ENCODE results near the gene MEOX1.

MEOX1 gene

GRCh38 chr17:43671755-43672519 lies 10.2 kb upstream of the MEOX1 start:
- H3K4me3 ChIP-seq (ENCODE audit: low read depth, low read length) = no peak overlapping the region
- TF ChIP-seq CTCF (conservative IDR thresholded peaks at IDR 0.05; ENCODE audit: low read depth, low read length) = no peak
- no peak for DNase-seq (ENCODE audit: low read depth)

- H3K4me3 ChIP-seq (ENCODE audit: low read depth, low read length) = no peak overlapping the region
- DNase-seq (ENCODE audit: low read depth) = no peak
- TF ChIP-seq CTCF (conservative IDR thresholded peaks at IDR 0.05; ENCODE audit: low read depth, low read length) = no peak
Observed at GRCh38 chr17:43671031-43671692, 9.4 kb upstream of the MEOX1 start.

- DNase-seq (ENCODE audit: low read depth) = no peak
- TF ChIP-seq CTCF (conservative IDR thresholded peaks at IDR 0.05; ENCODE audit: low read depth, low read length) = no peak
- no peak overlapping the region for H3K4me3 ChIP-seq (ENCODE audit: low read depth, low read length)
Observed at GRCh38 chr17:43670645-43671030, 8.9 kb upstream of the MEOX1 start.

- H3K4me3 ChIP-seq (ENCODE audit: low read depth, low read length) = no peak overlapping the region
- no peak for TF ChIP-seq CTCF (conservative IDR thresholded peaks at IDR 0.05; ENCODE audit: low read depth, low read length)
- peak; percentile 75 for DNase-seq (ENCODE audit: low read depth)
Observed at GRCh38 chr17:43669971-43670644, 8.4 kb upstream of the MEOX1 start.

GRCh38 chr17:43667947-43668348 lies 6.2 kb upstream of the MEOX1 start:
- H3K4me3 ChIP-seq (ENCODE audit: low read depth, low read length) = no peak overlapping the region
- no peak for TF ChIP-seq CTCF (conservative IDR thresholded peaks at IDR 0.05; ENCODE audit: low read depth, low read length)
- peak; percentile 45 for DNase-seq (ENCODE audit: low read depth)

GRCh38 chr17:43667506-43667905 lies 5.8 kb upstream of the MEOX1 start:
- TF ChIP-seq CTCF (conservative IDR thresholded peaks at IDR 0.05; ENCODE audit: low read depth, low read length) = no peak
- DNase-seq (ENCODE audit: low read depth) = no peak
- H3K4me3 ChIP-seq (ENCODE audit: low read depth, low read length) = no peak overlapping the region
